NCI-H146 treated with DMSO at 0.1 percent for 48 hours (cell line): Measurements from ENCODE around the gene IPO11.
"Not testable (repeated sequence)": the region's sequence is repeated elsewhere in the genome, so short reads cannot be mapped to it uniquely, and the experiment has no call there.

Experiments
- DNase-seq: peaks from one replicate; lab custom pipeline; 2025; ENCODE audit not compliant: unreplicated experiment; lab: John Stamatoyannopoulos, UW

Gene IPO11

DNA sequence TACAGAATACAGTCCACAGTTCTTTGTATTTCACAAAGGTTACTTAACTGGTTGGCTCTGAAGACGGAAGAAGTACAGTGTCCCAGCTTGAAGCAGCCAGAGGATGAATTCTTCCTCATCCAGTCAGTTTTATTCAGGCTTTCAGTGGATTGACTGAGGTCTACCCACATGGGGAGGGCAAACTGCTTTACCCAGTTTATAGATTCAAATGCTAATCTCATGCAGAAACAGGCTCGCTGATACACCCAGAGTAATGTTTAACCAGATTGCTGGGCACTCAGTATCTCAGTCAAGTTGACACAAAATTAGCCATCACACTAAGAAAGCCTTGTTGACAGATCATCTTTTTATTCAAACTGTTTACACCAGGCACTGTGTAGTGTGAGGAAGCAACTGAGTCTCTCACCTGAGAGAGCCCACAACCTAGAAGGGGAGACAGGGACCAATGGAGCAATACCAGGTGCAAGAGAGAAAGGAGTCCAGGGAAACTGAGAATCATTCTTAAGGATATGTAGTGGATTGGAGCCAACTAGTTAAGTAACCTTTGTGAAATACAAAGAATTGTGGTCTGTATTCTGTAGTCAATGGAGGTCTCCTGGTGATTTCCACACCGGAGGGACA is 181.9 kb downstream of the IPO11 start:
- DNase-seq, result no peak

- DNase-seq, result no peak
Observed at GRCh38 chr5:62596096-62596495, 183.5 kb downstream of the IPO11 start.

DNA sequence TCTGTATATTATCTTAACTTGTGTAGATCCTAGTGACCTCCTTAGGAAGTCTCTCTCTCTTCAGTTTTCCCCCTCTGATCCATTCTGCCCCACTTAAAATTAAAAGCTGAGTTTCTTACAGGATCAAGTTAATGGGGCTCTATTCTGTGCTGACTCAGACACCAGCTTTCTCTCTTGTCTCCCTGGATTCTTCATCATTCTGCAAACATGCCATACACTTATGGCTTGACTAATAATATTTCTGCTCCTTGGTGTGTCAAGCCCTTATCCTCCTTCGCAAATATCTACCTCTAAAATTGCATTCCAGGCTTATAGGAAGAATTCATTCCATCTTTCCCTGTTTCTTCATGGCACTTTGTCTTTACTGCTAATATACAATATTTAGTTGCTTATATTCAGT is 184.1 kb downstream of the IPO11 start:
- DNase-seq, result no peak

GRCh38 chr5:62597314-62597713 is 184.8 kb downstream of the IPO11 start:
- no peak for DNase-seq

GRCh38 chr5:62600560-62601252 is 188.1 kb downstream of the IPO11 start:
- peak; percentile 48 for DNase-seq

DNA sequence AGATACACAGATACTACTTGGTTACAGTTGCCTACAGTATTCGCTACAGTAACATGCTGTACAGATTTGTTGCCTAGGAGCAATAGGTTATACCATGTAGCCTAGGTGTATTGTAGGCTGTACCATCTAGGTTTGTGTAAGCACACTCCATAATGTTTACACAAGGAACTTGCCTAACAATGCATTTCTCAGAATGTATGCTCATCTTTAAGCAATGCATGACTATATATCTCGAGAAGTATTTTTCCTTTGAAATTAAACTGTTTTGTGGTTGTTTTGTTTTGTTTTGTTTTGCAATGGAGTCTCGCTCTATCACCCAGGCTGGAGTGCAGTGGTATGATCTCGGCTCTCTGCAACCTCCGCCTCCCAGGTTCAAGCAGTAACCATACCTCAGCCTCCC is 191.4 kb downstream of the IPO11 start:
- no peak for DNase-seq

GRCh38 chr5:62605638-62606037 is 193.1 kb downstream of the IPO11 start:
- DNase-seq, result no peak

- DNase-seq, result no peak
Observed at GRCh38 chr5:62606878-62607277, 194.3 kb downstream of the IPO11 start.

DNA sequence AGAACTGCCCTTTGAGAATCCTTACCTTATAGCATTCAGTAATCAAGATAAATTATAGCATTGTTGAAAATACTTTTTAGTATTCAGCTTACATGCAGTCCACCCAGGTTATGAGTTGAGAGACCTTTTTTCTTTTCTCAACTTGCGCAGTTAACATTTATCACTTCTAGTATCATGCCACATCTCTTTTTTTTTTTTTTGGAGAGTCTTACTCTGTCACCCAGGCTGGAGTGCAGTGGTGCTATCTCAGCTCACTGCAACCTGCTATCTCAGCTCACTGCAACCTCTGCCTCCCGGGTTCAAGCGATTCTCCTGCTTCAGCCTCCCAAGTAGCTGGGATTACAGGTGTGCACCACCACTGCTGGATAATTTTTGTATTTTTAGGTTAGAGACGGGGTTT is 195.1 kb downstream of the IPO11 start:
- DNase-seq, result no peak

DNA sequence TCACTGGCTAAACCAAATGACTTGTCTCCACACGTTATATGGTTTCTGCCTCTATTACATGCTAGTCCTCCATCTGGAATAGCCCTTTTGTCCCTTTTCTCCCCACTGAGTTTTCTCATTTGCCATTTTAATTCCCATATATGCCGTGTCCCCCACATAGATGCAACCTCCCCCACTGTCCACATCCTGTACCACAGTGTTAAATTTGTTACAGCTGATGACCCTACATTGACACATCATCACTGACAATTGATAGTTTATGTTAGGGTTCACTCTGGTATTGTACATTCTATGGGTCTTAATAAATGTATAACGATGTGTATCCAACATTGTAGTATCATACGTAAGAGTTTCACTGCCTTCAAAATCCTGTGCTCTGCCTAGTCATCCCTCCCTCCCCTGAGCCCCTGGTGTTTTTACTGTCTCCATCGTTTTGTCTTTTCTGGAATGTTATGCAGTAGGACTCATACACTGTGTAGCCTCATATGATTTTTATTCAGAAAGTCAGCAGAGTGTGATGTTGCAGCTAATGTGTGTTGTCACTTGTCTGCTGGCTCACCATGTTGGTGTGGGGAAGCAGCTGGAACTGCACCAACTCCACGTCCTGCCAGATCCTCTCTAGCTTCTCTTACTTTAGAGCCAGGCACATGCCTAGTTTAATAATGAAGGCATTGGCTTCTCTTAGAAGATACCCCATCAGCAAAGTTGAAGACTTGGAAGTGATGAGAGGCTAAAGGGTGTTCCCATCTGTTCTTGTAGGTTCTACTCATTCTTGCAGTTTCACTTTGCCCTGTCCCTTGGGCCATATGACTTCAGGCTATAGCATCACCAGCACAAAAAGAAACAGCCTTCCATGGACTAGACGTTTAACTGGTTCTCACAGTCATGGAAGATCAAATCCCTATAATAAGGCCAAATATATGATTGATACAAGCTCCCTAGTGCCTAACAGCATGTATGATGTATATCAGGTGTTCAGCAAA is 196.3 kb downstream of the IPO11 start:
- DNase-seq, result no peak

- DNase-seq, result no peak
Observed at GRCh38 chr5:62614355-62614754, 201.8 kb downstream of the IPO11 start.

- no peak for DNase-seq
Observed at GRCh38 chr5:62616615-62617277, 204.2 kb downstream of the IPO11 start.

DNA sequence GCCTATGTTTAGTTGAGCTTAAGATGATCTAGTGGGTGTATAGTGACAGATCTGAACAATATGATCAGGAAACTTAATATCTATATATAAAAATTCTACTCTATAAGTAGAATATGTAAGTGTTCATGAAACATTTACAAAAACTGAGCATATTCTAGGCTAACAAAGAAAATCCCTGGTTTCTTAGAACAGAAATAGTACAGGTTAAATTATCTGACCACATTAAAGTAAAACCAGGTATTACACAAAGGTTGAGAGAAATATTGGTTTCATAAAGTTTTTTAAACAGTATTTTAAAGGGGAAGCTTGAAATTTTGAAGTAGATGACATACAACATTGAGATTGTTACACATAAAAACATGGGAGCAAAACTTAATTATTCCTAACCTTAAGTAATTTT is 205.4 kb downstream of the IPO11 start:
- no peak for DNase-seq

GRCh38 chr5:62620761-62621160 is 208.2 kb downstream of the IPO11 start:
- DNase-seq, result no peak

GRCh38 chr5:62621280-62621679 is 208.7 kb downstream of the IPO11 start:
- no peak for DNase-seq

GRCh38 chr5:62623271-62623670 is 210.7 kb downstream of the IPO11 start:
- DNase-seq, result no peak

DNA sequence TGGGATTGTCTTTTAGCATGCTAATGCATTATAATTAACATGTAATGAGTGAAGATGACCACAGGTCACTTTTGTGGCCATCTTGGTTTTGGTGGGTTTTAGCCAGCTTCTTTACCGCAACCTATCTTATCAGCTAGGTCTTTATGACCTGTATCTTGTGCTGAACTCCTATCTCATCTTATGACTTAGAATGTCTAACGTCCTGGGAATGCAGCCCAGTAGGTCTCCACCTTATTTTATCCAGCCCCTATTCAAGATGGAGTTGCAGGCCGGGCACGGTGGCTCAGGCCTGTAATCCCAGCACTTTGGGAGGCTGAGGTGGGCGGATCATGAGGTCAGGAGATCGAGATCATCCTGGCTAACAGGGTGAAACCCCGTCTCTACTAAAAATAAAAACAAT is 211.9 kb downstream of the IPO11 start:
- not testable (repeated sequence) for DNase-seq

DNA sequence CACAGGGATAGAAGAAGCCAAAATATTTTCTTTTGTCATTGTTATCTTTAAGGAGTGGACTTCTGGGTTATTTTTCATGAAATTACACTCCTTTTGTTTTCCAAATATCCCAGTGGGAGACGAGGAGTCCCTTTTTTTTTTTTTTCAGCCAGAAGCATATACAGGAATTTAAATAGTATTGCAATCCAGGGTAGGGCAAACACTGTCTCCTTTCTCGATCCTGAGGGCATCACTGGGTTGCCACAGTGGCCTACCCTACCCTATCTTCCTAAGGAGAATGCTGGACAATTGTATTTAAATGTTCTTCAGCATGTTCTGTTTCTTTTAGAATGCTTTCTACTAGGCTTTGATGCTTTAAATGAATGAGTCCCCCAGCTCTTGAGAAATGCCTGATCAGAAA is 214.0 kb downstream of the IPO11 start:
- no peak for DNase-seq

DNA sequence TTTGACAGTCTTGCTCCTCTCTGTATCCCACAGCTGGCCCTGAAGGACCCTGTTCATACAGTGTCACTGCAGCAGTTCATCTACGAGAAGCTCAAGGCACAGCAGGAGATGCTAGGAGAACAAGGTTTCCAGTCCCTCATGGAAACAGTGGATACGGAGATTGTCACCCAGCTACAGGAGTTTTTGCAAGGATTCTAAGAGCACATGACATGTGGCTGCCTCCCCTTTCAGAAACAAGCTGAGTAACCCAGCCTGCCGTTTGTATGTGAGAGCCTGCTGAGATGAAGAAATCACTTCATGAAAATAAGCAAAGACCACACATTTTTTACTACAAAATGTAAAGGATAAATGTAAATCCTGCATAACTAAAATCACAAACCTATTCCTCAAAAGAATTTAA is 214.6 kb downstream of the IPO11 start:
- no peak for DNase-seq

DNA sequence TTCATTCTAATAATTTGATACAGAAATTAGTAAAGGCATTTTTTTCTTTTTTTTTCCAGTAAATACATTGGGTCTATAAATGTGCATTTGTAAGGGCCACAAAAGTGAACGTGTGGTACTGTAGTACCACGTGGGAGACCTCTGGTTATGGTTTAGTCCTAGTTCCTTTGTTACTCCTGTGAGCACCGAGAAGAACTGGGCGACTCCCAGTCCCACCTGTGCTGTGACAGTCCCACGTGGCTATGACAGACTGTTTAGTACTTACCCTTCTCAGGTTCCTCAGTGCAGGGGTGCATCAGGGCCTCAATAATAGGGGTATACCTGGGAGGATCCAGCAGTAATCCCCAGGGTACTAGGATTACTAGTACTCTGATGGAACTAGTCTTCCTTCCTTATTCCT is 215.3 kb downstream of the IPO11 start:
- DNase-seq, result no peak

- DNase-seq, result no peak
Observed at GRCh38 chr5:62631909-62632580, 219.5 kb downstream of the IPO11 start.
